Cortex of kidney (tissue), 1 donor: ENCODE results near the gene DPP8.
"Not testable (repeated sequence)": the region's sequence is repeated elsewhere in the genome, so short reads cannot be mapped to it uniquely, and the experiment has no call there.

Experiments
- DNase-seq: peaks from one replicate; lab custom pipeline; 2025; lab: John Stamatoyannopoulos, UW

Gene DPP8

GRCh38 chr15:65524226-65524625 lies 6.7 kb upstream of the DPP8 start:
- DNase-seq = no peak

GRCh38 chr15:65521350-65521749 lies 3.9 kb upstream of the DPP8 start:
- no peak for DNase-seq

- DNase-seq = no peak
Observed at GRCh38 chr15:65518633-65519285, 1.3 kb upstream of the DPP8 start.

DNA sequence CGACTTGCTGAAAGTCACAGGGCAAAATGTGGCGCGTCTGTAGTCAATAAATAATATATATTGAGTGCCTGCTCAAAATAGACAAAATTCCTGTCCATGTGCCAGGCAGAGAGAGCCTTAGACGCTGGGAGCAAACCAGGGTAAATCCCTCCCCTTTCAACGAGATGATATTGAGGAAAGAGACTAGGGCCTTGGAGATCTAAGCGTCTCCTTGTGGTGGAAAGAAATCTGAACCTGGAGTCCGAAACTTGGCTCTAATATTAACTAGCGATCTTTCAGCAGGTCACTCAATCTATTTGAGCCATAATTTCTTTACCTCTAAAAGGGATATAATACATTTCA lies 348 bp upstream of the DPP8 start:
- DNase-seq = no peak

DNA sequence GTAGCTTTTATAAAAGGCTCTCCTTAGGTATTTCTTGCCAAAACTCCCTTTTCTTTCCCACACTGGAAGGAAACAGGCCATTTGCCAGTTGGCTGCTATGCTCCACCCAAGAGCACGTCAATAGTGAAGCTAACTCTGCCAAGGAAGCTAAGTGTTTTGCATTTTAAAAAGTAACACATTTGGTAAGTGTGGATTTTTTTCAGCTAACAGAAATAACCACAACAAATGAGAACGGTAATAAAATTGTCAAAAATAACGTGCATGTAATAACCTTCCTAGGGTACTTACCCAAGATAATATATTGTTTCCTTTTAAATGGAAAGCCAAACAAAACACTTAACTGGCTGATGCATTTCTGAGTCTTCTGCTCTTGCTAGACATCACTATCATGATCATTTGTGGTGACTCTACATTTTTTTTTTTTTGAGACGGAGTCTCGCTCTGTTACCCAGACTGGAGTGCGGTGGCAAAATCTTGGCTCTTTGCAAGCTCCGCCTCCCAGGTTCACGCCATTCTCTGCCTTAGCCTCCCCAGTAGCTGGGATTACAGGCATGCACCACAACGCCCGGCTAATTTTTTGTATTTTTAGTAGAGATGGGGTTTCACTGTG lies 4.6 kb downstream of the DPP8 start:
- no peak for DNase-seq

DNA sequence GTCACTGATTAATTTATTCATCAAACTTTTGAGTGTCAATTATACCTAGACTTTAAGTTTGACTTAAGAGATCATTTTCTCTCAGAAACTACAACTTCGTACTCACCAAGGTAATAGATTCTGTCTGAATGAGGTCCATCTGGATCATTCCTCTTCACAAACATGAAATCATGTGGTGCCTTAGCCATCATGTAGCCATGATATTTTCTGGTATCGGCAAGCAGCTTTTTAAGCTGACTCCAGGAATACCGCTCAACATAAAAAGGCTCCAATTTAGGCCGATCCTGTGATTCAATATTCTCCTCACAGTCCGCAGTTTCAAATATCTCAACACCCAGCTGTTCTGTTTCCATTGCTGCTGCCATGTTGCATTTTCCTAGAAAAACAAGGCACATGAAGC lies 5.3 kb downstream of the DPP8 start:
- DNase-seq = no peak

DNA sequence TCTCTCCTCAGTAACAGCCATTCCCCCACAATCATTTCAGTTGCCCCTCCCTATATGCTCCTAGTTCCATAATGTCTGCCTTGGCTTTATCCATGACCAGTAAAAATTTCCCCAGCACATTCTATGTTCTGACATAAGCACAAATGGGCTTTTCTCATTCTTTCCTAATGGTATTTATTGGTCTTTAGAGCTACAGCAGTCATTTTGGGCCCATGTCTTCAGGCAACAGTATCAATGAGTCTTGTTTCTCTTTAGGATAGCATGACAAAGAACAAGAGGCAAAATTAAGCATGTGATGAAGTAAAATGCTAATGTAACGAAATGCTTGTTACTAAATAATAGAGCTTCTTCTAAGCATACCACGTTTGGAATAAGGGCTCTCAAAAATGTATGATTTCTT lies 8.2 kb downstream of the DPP8 start:
- no peak for DNase-seq

GRCh38 chr15:65494076-65494475 lies 23.4 kb downstream of the DPP8 start:
- no peak for DNase-seq

GRCh38 chr15:65484876-65485275 lies 32.6 kb downstream of the DPP8 start:
- DNase-seq = no peak

- DNase-seq = no peak
Observed at GRCh38 chr15:65476903-65477302, 40.6 kb downstream of the DPP8 start.

DNA sequence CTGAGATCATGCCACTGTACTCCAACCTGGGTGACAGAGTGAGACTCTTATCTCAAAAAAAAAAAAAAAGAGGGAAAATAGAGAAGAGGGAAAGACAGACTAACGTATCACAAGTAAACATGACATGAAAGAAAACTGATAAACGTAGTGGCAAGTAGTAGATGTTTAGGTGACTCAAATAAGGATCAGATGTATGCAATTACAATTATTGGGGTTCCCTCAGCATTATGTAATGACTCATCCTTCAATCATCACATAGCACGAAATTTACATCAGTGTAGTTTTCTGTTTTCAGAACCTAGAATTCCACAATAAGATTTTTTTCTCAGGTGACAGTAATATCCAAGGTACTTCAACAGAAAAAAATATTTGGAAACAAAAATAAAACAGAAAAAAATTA lies 46.6 kb downstream of the DPP8 start:
- no peak for DNase-seq

- no peak for DNase-seq
Observed at GRCh38 chr15:65468229-65468909, 49.1 kb downstream of the DPP8 start.

- no peak for DNase-seq
Observed at GRCh38 chr15:65466901-65467300, 50.6 kb downstream of the DPP8 start.

DNA sequence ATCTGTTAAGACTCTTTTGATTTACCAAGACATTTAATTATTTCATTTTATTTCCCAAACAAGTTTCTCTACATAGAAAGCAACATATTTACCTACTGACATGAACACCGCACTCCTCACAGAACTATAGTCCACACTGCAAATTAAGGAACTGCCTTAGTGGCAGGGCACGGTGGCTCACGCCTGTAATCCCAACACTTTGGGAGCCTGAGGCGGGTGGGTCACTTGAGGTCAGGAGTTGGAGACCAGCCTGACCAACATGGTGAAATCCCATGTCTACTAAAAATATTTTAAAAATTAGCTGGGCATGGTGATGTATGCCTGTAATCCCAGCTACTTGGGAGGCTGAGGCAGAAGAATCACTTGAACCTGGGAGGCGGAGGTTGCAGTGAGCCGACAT lies 54.4 kb downstream of the DPP8 start:
- DNase-seq = not testable (repeated sequence)

DNA sequence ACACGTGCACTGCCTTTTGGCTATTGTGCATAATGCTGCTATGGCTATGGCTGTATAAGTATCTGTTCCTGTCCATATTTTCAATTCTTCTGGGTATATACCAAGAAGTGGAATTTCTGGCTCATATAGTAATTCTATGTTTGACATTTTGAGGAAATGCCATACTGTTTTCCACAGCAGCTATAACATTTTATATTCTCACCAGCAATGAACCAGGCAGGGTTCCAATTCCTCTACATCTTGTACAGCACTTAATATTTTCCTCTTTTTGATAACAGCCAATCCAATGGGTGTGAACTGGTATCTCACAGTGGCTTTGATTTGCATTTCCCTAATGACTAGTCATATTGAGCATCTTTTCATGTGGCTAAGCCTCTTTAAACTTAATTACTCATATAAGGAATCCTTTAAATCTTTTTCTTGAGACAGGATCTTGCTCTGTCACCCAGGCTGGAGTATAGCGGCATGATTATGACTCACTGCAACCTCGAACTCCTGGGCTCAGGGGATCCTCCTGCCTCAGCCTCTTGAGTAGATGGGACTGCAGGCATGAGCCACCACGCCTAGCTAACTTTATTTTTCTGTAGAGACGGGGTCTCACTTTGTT lies 56.6 kb downstream of the DPP8 start:
- DNase-seq = no peak

- DNase-seq = not testable (repeated sequence)
Observed at GRCh38 chr15:65455256-65455655, 62.2 kb downstream of the DPP8 start.

DNA sequence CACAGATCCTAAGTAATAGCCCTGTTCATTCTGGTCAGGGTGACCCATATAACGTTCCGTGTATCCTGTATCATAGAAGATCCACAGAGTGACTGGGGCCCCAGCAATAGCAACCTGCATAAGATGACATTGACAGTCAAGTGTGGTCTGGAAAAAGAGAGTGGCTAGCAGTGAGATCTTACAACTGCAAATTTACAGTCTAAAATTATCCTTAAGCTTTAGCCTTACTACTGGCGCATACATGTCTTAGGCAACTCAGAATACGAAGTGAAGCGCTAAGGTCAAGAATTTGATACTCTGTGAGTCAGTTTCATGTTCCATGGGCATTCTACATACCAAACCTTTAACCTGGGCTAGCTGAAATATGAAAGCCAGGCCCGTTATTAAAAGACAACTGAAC lies 65.5 kb downstream of the DPP8 start:
- no peak for DNase-seq

- no peak for DNase-seq
Observed at GRCh38 chr15:65450556-65450955, 66.9 kb downstream of the DPP8 start.

DNA sequence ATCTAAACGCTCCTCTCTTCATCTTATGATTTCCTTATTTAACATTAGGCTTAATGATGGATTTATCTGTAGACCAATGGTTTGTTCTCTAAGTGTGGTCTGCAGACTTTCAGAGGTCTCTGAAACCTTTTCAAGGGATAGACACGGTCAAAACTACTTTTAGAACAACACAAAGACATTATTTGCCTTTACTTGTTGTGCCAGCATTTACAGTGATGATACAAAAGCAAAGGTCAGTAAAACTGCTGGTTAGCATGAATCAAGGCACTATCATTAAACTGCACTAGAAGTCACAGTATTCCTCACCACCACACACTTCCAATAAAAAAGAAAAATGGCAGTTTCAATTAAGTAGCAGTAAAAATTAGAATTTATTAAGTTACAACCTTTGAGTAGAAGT lies 70.3 kb downstream of the DPP8 start:
- no peak for DNase-seq

GRCh38 chr15:65434201-65434600 lies 83.3 kb downstream of the DPP8 start:
- DNase-seq = no peak

DNA sequence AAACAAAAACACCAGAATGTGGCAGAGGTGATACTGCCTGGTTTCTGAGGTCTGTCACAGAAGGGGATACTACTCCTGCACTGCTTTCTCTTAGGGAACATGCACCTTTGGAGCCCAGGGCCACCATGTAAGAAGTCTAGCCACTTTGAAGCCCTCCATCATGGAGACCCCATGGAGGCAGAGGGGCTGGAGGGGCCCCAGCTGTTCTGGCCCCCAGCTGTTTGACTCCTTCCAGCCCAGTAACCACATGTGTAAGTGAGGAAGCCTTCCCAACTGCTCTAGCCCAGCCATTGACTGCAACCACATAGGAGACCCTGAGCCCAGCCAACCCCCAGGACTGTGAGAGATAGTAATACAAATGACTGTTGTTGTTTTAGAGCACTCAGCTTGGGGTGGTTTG lies 85.8 kb downstream of the DPP8 start:
- DNase-seq = no peak

DNA sequence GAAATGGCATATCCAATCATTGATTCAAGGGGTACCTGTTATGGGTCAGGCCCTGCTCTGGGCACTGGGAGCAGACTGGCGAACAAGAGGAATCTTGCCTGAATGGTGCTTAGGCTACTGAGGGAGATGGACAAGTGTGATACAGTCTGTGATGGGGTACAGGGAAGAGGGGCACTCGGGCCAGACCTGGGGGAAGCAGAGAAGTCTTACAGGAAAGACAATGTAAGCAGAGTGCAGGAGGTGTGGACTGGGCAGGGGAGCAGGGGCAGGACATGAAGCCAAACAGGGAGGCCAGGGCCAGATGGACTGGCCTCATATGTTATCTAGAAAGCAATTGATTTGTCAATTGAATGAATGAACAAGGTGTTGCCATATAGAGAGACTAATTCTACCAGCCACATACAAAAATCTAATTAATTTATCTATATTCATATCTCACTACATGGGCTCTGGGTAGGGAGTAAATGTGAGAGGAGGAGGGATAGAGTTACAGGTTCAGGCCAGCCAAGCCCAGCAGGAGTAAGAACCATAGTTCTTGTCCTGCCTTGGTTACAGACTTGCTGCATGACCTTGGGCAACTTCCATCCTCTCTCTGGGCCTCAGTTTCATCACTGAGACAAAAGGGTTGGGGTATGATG lies 91.2 kb downstream of the DPP8 start:
- DNase-seq = no peak

- DNase-seq = no peak
Observed at GRCh38 chr15:65424683-65425082, 92.8 kb downstream of the DPP8 start.
